Dendritic cell treated with granulocyte-macrophage colony-stimulating factor and Interleukin-4, amounts not matched to agents 40 ng/mL and 50 ng/mL, for 4 days (primary cell): Measurements from ENCODE around the gene GNPTG.

Source experiments
- H3K27ac Mint-ChIP-seq: one replicate; pipeline ENCODE4 v1.8.0; 2022; ENCODE audit warnings: mild to moderate bottlenecking, mixed read lengths
- H3K27me3 Mint-ChIP-seq: one replicate; pipeline ENCODE4 v1.8.0; 2022; ENCODE audit warnings: mild to moderate bottlenecking, mixed read lengths
- H3K36me3 Mint-ChIP-seq: one replicate; pipeline ENCODE4 v1.8.0; 2022; ENCODE audit warnings: low read depth, mixed read lengths
- H3K4me1 Mint-ChIP-seq: one replicate; pipeline ENCODE4 v1.8.0; 2022; ENCODE audit warnings: low read depth, mixed read lengths
- H3K4me3 Mint-ChIP-seq: one replicate; pipeline ENCODE4 v1.8.0; 2022; ENCODE audit warnings: mild to moderate bottlenecking, moderate library complexity, mixed read lengths
- H3K9me3 Mint-ChIP-seq: one replicate; pipeline ENCODE4 v1.8.0; 2022; ENCODE audit warnings: mixed read lengths
- intact Hi-C: fragments of 100-400 bp; cut with micrococcal nuclease; formaldehyde crosslinking; loops from one replicate; pipeline ENCODE4 v1.15.0; 2022

Gene GNPTG

GRCh38 chr16:1343428-1344242 lies 8.1 kb upstream of the GNPTG start:
- Mint-ChIP-seq H3K4me1 (peaks cover 24% of the 10 kb centered on the region), H3K4me3 (peak overlapping the region; percentile 64), H3K9me3 (no peaks in the 10 kb centered on the region), H3K36me3 (peaks cover 16% of the 10 kb centered on the region), H3K27ac (peak overlapping the region; percentile 71), H3K27me3 (peaks cover 25% of the 10 kb centered on the region)
- intact Hi-C loops: no loop called here

DNA sequence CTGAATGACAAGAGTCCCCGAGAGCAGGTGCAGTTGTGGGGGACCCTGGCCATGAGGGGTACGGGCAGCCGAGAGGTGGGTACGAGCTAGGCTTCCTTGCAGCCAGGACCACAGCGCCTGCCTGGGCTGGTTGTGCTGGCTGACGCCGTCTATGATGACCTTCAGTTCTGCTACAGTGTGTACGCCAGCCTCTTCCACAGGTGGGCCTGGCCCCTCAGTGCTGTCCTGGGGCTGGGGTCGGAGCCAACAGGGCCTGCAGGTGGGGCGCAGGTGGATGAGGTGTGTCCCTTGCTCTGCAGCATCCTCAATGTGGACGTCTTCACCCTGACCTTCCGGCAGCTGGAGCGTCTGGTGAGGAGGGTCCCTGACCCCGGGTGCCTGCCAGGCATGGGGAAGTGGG lies 7.2 kb upstream of the GNPTG start:
- Mint-ChIP-seq H3K27ac (no peak overlapping the region), H3K27me3 (peaks cover 25% of the 10 kb centered on the region), H3K4me1 (peaks cover 24% of the 10 kb centered on the region), H3K36me3 (peaks cover 25% of the 10 kb centered on the region), H3K4me3 (no peak overlapping the region), H3K9me3 (no peaks in the 10 kb centered on the region)
- intact Hi-C loops: no loop called here

- peaks cover 25% of the 10 kb centered on the region for H3K27me3 Mint-ChIP-seq
- H3K27ac Mint-ChIP-seq: no peak overlapping the region
- H3K36me3 Mint-ChIP-seq: peaks cover 31% of the 10 kb centered on the region
- H3K4me3 Mint-ChIP-seq: no peak overlapping the region
- H3K9me3 Mint-ChIP-seq: no peaks in the 10 kb centered on the region
- peaks cover 28% of the 10 kb centered on the region for H3K4me1 Mint-ChIP-seq
- intact Hi-C loops: no loop called here
These were observed 6.6 kb upstream of the GNPTG start for GRCh38 chr16:1345087-1345486.

DNA sequence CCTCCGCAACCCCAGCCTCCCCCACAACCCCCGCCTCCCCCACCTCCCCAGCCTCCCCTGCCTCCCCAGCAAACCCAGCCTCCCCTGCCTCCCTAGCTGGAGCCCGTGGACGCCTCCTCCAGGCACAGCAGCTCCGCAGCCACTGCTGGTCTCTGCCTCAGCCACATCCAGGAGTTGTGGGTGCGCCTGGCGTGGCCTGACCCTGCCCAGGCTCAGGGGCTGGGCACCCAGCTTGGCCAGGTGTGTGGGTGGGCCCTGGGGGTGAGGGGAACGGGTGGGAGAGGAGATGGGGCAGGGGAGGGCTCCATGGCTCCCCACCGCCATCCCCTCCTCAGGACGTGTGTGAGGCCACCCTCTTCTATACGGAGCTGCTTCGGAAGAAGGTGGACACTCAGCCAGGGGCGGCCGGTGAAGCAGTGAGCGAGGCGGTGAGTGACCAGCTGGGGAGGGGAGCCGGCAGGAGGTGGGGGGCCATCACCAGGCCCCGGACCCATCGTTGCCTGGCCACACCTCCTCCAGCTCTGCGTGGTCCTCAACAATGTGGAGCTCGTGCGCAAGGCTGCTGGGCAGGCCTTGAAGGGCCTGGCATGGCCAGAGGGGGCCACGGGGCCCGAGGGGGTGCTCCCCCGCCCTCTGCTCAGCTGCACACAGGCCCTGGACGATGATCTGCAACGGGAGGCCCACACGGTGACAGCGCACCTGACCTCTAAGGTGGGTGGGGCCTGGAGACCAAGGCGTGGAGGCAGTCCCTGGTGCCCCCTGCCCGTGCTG lies 5.9 kb upstream of the GNPTG start:
- no peak overlapping the region for H3K27ac Mint-ChIP-seq
- peaks cover 22% of the 10 kb centered on the region for H3K27me3 Mint-ChIP-seq
- H3K36me3 Mint-ChIP-seq: peaks cover 36% of the 10 kb centered on the region
- H3K9me3 Mint-ChIP-seq: no peaks in the 10 kb centered on the region
- no peak overlapping the region for H3K4me3 Mint-ChIP-seq
- peaks cover 35% of the 10 kb centered on the region for H3K4me1 Mint-ChIP-seq
- intact Hi-C loops: no loop called here

DNA sequence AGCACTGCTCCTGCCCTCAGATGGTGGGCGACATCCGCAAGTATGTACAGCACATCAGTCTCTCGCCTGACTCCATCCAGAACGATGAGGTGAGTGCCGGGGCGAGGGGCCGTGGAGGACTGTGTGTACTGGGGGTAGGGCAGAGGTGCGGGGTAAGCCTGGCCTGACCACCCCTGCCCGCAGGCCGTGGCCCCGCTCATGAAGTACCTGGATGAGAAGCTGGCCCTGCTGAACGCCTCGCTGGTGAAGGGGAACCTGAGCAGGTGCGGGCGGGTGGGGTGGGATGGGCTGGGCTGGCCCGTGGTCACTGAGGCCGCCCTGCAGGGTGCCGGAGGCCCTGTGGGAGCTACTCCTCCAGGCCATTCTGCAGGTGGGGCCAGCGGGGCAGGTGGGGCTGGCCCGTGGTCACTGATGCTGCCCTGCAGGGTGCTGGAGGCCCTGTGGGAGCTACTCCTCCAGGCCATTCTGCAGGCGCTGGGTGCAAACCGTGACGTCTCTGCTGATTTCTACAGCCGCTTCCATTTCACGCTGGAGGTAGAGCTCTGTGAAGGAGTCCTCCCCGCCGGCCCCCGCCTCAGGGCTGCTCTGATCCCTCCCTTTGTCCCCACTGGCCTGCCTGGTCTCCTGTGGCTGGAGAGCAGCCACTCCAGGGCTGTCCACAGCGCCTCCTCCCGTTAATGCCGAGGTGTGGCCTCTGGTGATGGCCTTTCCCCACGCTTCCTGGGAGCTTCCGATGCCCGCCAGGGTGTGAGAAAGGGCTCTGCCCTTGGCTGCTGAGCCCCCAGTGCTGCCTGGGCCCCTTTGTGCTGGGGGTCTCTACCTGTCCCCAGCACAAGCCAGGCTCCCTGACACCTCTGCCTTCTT lies 5.1 kb upstream of the GNPTG start:
- Mint-ChIP-seq H3K27me3 (peaks cover 16% of the 10 kb centered on the region), H3K4me1 (peaks cover 36% of the 10 kb centered on the region), H3K27ac (no peak overlapping the region), H3K36me3 (peaks cover 36% of the 10 kb centered on the region), H3K4me3 (no peak overlapping the region), H3K9me3 (no peaks in the 10 kb centered on the region)
- intact Hi-C loops: no loop called here

DNA sequence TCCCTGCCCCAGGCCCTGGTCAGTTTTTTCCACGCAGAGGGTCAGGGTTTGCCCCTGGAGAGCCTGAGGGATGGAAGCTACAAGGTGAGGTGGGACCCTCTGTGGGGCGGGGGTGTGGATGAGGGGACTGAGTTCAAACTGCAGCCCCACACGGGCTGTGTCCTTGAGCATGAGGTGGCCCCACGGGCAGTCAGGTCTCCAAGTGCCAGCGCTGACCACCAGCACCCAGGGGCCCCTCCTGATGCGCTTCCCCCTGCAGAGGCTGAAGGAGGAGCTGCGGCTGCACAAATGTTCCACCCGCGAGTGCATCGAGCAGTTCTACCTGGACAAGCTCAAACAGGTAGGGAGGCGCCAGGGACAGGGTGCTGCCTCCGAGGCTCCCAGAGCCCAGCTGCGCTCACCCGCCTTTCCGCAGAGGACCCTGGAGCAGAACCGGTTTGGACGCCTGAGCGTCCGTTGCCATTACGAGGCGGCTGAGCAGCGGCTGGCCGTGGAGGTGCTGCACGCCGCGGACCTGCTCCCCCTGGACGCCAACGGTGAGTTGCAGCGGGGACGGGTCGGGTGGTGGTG lies 4.4 kb upstream of the GNPTG start:
- peaks cover 32% of the 10 kb centered on the region for H3K4me1 Mint-ChIP-seq
- intact Hi-C loops: no loop called here

DNA sequence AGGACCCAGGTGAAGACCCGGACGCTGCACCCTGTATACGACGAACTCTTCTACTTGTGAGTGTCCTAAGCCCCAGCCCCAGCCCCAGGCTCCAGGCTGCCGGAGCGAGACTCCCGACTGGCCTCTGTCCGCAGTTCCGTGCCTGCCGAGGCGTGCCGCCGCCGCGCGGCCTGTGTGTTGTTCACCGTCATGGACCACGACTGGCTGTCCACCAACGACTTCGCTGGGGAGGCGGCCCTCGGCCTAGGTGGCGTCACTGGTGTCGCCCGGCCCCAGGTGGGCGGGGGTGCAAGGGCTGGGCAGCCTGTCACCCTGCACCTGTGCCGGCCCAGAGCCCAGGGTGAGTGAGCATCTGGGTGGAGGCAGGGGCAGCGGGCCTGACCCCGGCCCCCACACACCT lies 3.8 kb upstream of the GNPTG start:
- Mint-ChIP-seq H3K36me3 (peaks cover 42% of the 10 kb centered on the region), H3K27ac (no peak overlapping the region), H3K9me3 (no peaks in the 10 kb centered on the region), H3K4me3 (no peak overlapping the region), H3K27me3 (peaks cover 5% of the 10 kb centered on the region), H3K4me1 (peaks cover 32% of the 10 kb centered on the region)
- intact Hi-C loops: no loop called here

More for the DNA sequence above, 4.4 kb upstream of the GNPTG start:
- Mint-ChIP-seq H3K27me3 (peaks cover 9% of the 10 kb centered on the region), H3K4me3 (no peak overlapping the region), H3K36me3 (peaks cover 42% of the 10 kb centered on the region), H3K27ac (no peak overlapping the region), H3K9me3 (no peaks in the 10 kb centered on the region)

DNA sequence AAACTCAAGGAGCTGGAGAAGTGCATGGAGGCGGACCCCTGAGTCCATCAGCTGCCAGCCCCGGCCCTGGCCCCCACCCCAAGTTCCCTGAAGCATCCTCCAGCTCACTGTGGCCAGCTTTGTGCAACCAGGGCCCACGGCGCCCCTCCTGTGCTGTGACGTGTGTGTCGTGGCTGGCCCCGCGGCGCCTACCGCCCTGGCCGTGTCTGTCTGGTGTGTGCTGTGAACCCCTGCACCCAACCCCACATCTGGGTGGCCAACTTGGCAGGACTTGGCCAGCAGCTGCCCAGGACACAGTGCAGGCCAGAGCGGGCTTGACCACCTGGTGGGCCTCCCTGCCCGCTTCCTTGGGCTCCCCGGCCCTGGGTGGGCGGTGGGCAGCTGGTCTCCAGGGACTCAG lies 3.3 kb upstream of the GNPTG start:
- H3K4me1 Mint-ChIP-seq: peaks cover 32% of the 10 kb centered on the region
- H3K4me3 Mint-ChIP-seq: no peak overlapping the region
- H3K36me3 Mint-ChIP-seq: peaks cover 45% of the 10 kb centered on the region

DNA sequence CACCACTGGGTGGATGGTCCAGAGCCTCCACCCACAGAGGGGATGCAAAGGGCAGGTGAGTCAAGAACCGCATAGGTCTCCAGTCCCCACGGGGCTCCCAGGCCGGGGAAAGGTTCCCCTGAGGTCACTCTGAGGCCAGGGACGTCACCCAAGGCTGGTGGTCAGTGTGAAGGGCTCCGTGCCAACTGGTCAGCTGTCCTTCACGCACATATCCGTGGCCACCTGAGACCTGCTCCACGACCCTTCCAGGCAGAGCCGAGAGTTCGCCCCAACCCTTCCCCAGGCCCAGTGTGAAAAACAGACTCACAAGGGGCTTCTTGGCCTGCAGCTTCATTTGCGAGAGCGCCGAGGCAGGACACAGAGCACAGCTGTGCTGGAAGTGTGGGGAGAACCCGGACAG lies 2.8 kb upstream of the GNPTG start:
- intact Hi-C loops: no loop called here
- Mint-ChIP-seq H3K27ac (no peak overlapping the region), H3K4me1 (peaks cover 32% of the 10 kb centered on the region), H3K27me3 (no peaks in the 10 kb centered on the region), H3K9me3 (no peaks in the 10 kb centered on the region), H3K36me3 (peaks cover 50% of the 10 kb centered on the region), H3K4me3 (no peak overlapping the region)

More for the DNA sequence above, 3.3 kb upstream of the GNPTG start:
- intact Hi-C loops: no loop called here
- no peak overlapping the region for H3K27ac Mint-ChIP-seq
- peaks cover 2% of the 10 kb centered on the region for H3K27me3 Mint-ChIP-seq
- no peaks in the 10 kb centered on the region for H3K9me3 Mint-ChIP-seq

GRCh38 chr16:1349351-1349750 lies 2.4 kb upstream of the GNPTG start:
- H3K4me1 Mint-ChIP-seq: peaks cover 32% of the 10 kb centered on the region
- H3K36me3 Mint-ChIP-seq: peaks cover 55% of the 10 kb centered on the region
- no peak overlapping the region for H3K4me3 Mint-ChIP-seq
- intact Hi-C loops: no loop called here
- no peaks in the 10 kb centered on the region for H3K9me3 Mint-ChIP-seq
- H3K27me3 Mint-ChIP-seq: no peaks in the 10 kb centered on the region
- no peak overlapping the region for H3K27ac Mint-ChIP-seq

DNA sequence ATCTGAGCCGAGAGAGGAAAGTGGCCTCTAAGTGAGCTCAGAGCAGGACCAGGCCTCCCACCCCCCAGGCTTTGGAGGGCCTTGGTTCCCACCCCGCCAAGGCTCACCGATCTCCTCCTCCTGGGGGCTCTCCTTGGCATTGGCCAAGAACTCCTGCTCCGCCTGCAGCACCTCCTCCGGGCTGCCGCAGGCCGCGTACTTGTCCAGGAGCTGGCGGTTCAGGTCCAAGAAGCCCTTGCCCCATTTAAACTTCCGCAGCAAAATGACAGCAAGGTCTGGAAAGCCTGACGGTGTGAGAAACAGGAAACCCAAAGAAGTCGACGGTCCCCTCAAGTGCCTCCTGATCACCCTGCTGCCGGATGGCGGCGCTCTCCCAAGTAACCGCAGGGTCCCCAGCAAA lies 1.8 kb upstream of the GNPTG start:
- H3K27ac Mint-ChIP-seq: peak overlapping the region; percentile 90
- H3K9me3 Mint-ChIP-seq: no peaks in the 10 kb centered on the region
- intact Hi-C loops: loop anchor here (5.0 kb wide), 1 partner anchor 38 kb away; no protein-coding TSS in a partner anchor

GRCh38 chr16:1350691-1351090 lies 1.0 kb upstream of the GNPTG start:
- H3K36me3 Mint-ChIP-seq: peaks cover 64% of the 10 kb centered on the region
- H3K9me3 Mint-ChIP-seq: no peaks in the 10 kb centered on the region
- intact Hi-C loops: loop anchor here (5.0 kb wide), 1 partner anchor 38 kb away; no protein-coding TSS in a partner anchor
- no peaks in the 10 kb centered on the region for H3K27me3 Mint-ChIP-seq
- H3K4me1 Mint-ChIP-seq: peaks cover 45% of the 10 kb centered on the region
- H3K27ac Mint-ChIP-seq: peak overlapping the region; percentile 90
- H3K4me3 Mint-ChIP-seq: peak overlapping the region; percentile 89

More for the DNA sequence above, 1.8 kb upstream of the GNPTG start:
- peaks cover 38% of the 10 kb centered on the region for H3K4me1 Mint-ChIP-seq
- peaks cover 61% of the 10 kb centered on the region for H3K36me3 Mint-ChIP-seq
- no peaks in the 10 kb centered on the region for H3K27me3 Mint-ChIP-seq
- no peak overlapping the region for H3K4me3 Mint-ChIP-seq

GRCh38 chr16:1351215-1351581 lies 533 bp upstream of the GNPTG start:
- peaks cover 69% of the 10 kb centered on the region for H3K36me3 Mint-ChIP-seq
- no peaks in the 10 kb centered on the region for H3K27me3 Mint-ChIP-seq
- peak overlapping the region; percentile 90 for H3K27ac Mint-ChIP-seq
- peak overlapping the region; percentile 89 for H3K4me3 Mint-ChIP-seq
- intact Hi-C loops: loop anchor here (5.0 kb wide), 1 partner anchor 39 kb away; no protein-coding TSS in a partner anchor
- no peaks in the 10 kb centered on the region for H3K9me3 Mint-ChIP-seq
- H3K4me1 Mint-ChIP-seq: peaks cover 50% of the 10 kb centered on the region
